ENCODE data around the gene PPP2R2B. TPM values are rescaled to one million over a fixed set of nuclear protein-coding genes. Genes with fewer than 3 reads are reported as not detected.

The PPP2R2B gene
- total RNA-seq, 2 donors from 2014 or later: 0.70 to 2.0 TPM

- no peak overlapping the region for H3K4me3 Mint-ChIP-seq
- H3K4me1 Mint-ChIP-seq (ENCODE audit: low read depth): no peaks in the 10 kb centered on the region
- no peak for DNase-seq
- peaks cover 0 to 3% of the 10 kb centered on the region in 2 donors for H3K9me3 Mint-ChIP-seq
- no peak overlapping the region for H3K27ac Mint-ChIP-seq
- H3K27me3 Mint-ChIP-seq (ENCODE audit: low read depth): no peaks in the 10 kb centered on the region
- no peak for ATAC-seq (replicated peaks in 1 of 2)
- no peaks in the 10 kb centered on the region for H3K36me3 Mint-ChIP-seq (ENCODE audit: insufficient read depth in 2 of 2)
Observed at GRCh38 chr5:146707316-146707715, 171.2 kb downstream of the PPP2R2B start.

GRCh38 chr5:146706321-146706972 lies 172.1 kb downstream of the PPP2R2B start:
- DNase-seq: peak in 1 of 2 donors; percentile 1
- ATAC-seq (replicated peaks in 1 of 2): no peak
- no peak overlapping the region for H3K4me3 Mint-ChIP-seq
- no peak overlapping the region for H3K27ac Mint-ChIP-seq
- no peaks in the 10 kb centered on the region for H3K36me3 Mint-ChIP-seq (ENCODE audit: insufficient read depth in 2 of 2)
- no peaks in the 10 kb centered on the region for H3K4me1 Mint-ChIP-seq (ENCODE audit: low read depth)
- peaks cover 0 to 3% of the 10 kb centered on the region in 2 donors for H3K9me3 Mint-ChIP-seq
- H3K27me3 Mint-ChIP-seq (ENCODE audit: low read depth): no peaks in the 10 kb centered on the region

GRCh38 chr5:146704949-146705665 lies 173.4 kb downstream of the PPP2R2B start:
- no peaks in the 10 kb centered on the region for H3K4me1 Mint-ChIP-seq (ENCODE audit: low read depth)

GRCh38 chr5:146703899-146704298 lies 174.7 kb downstream of the PPP2R2B start:
- no peak overlapping the region for H3K4me3 Mint-ChIP-seq
- no peaks in the 10 kb centered on the region for H3K4me1 Mint-ChIP-seq (ENCODE audit: low read depth)
- DNase-seq: no peak
- H3K36me3 Mint-ChIP-seq (ENCODE audit: insufficient read depth in 2 of 2): no peaks in the 10 kb centered on the region
- no peak for ATAC-seq (replicated peaks in 1 of 2)
- no peak overlapping the region for H3K27ac Mint-ChIP-seq
- no peaks in the 10 kb centered on the region for H3K27me3 Mint-ChIP-seq (ENCODE audit: low read depth)
- H3K9me3 Mint-ChIP-seq: peaks cover 0 to 3% of the 10 kb centered on the region in 2 donors

More at GRCh38 chr5:146704949-146705665, 173.4 kb downstream of the PPP2R2B start:
- ATAC-seq (replicated peaks in 1 of 2): no peak
- Mint-ChIP-seq H3K4me3 (no peak overlapping the region), H3K36me3 (ENCODE audit: insufficient read depth in 2 of 2) (no peaks in the 10 kb centered on the region), H3K9me3 (peaks cover 0 to 3% of the 10 kb centered on the region in 2 donors), H3K27ac (no peak overlapping the region), H3K27me3 (ENCODE audit: low read depth) (no peaks in the 10 kb centered on the region)
- no peak for DNase-seq

- Mint-ChIP-seq H3K9me3 (peaks cover 0 to 3% of the 10 kb centered on the region in 2 donors), H3K4me1 (ENCODE audit: low read depth) (no peaks in the 10 kb centered on the region), H3K36me3 (ENCODE audit: insufficient read depth in 2 of 2) (no peaks in the 10 kb centered on the region), H3K27ac (no peak overlapping the region), H3K27me3 (ENCODE audit: low read depth) (no peaks in the 10 kb centered on the region), H3K4me3 (no peak overlapping the region)
- DNase-seq: no peak
- ATAC-seq (replicated peaks in 1 of 2): no peak
Observed at GRCh38 chr5:146703499-146703898, 175.1 kb downstream of the PPP2R2B start.

GRCh38 chr5:146699664-146700418 lies 178.7 kb downstream of the PPP2R2B start:
- DNase-seq: no peak
- no peaks in the 10 kb centered on the region for H3K9me3 Mint-ChIP-seq
- ATAC-seq (replicated peaks in 1 of 2): no peak
- H3K27ac Mint-ChIP-seq: no peak overlapping the region
- no peaks in the 10 kb centered on the region for H3K4me1 Mint-ChIP-seq (ENCODE audit: low read depth)
- no peak overlapping the region for H3K4me3 Mint-ChIP-seq
- H3K27me3 Mint-ChIP-seq (ENCODE audit: low read depth): no peaks in the 10 kb centered on the region
- no peaks in the 10 kb centered on the region for H3K36me3 Mint-ChIP-seq (ENCODE audit: insufficient read depth in 2 of 2)

- no peak for DNase-seq
- Mint-ChIP-seq H3K36me3 (ENCODE audit: insufficient read depth in 2 of 2) (no peaks in the 10 kb centered on the region), H3K4me3 (no peak overlapping the region), H3K4me1 (ENCODE audit: low read depth) (no peaks in the 10 kb centered on the region), H3K9me3 (no peaks in the 10 kb centered on the region), H3K27me3 (ENCODE audit: low read depth) (no peaks in the 10 kb centered on the region), H3K27ac (no peak overlapping the region)
- ATAC-seq (replicated peaks in 1 of 2): no peak
Observed at GRCh38 chr5:146699138-146699537, 179.4 kb downstream of the PPP2R2B start.

GRCh38 chr5:146698651-146699050 lies 179.9 kb downstream of the PPP2R2B start:
- no peaks in the 10 kb centered on the region for H3K36me3 Mint-ChIP-seq (ENCODE audit: insufficient read depth in 2 of 2)
- ATAC-seq (replicated peaks in 1 of 2) (no peak), DNase-seq (no peak)
- H3K4me1 Mint-ChIP-seq (ENCODE audit: low read depth): no peaks in the 10 kb centered on the region
- H3K27me3 Mint-ChIP-seq (ENCODE audit: low read depth): no peaks in the 10 kb centered on the region
- H3K9me3 Mint-ChIP-seq: no peaks in the 10 kb centered on the region
- no peak overlapping the region for H3K27ac Mint-ChIP-seq
- H3K4me3 Mint-ChIP-seq: no peak overlapping the region

- ATAC-seq (replicated peaks in 1 of 2) (no peak), DNase-seq (no peak)
- Mint-ChIP-seq H3K9me3 (no peaks in the 10 kb centered on the region), H3K27ac (no peak overlapping the region), H3K36me3 (ENCODE audit: insufficient read depth in 2 of 2) (no peaks in the 10 kb centered on the region), H3K4me3 (no peak overlapping the region), H3K4me1 (ENCODE audit: low read depth) (no peaks in the 10 kb centered on the region), H3K27me3 (ENCODE audit: low read depth) (no peaks in the 10 kb centered on the region)
Observed at GRCh38 chr5:146697211-146697610, 181.3 kb downstream of the PPP2R2B start.

- DNase-seq (no peak), ATAC-seq (replicated peaks in 1 of 2) (no peak)
- H3K27me3 Mint-ChIP-seq (ENCODE audit: low read depth): no peaks in the 10 kb centered on the region
- no peak overlapping the region for H3K4me3 Mint-ChIP-seq
- H3K36me3 Mint-ChIP-seq (ENCODE audit: insufficient read depth in 2 of 2): no peaks in the 10 kb centered on the region
- H3K9me3 Mint-ChIP-seq: no peaks in the 10 kb centered on the region
- no peak overlapping the region for H3K27ac Mint-ChIP-seq
- no peaks in the 10 kb centered on the region for H3K4me1 Mint-ChIP-seq (ENCODE audit: low read depth)
Observed at GRCh38 chr5:146695646-146696045, 182.9 kb downstream of the PPP2R2B start.

GRCh38 chr5:146690880-146691355 lies 187.6 kb downstream of the PPP2R2B start:
- Mint-ChIP-seq H3K9me3 (no peaks in the 10 kb centered on the region), H3K27ac (no peak overlapping the region), H3K27me3 (ENCODE audit: low read depth) (no peaks in the 10 kb centered on the region), H3K36me3 (ENCODE audit: insufficient read depth in 2 of 2) (no peaks in the 10 kb centered on the region), H3K4me3 (no peak overlapping the region), H3K4me1 (ENCODE audit: low read depth) (no peaks in the 10 kb centered on the region)
- no peak for DNase-seq
- no peak for ATAC-seq (replicated peaks in 1 of 2)

- H3K27me3 Mint-ChIP-seq (ENCODE audit: low read depth): no peaks in the 10 kb centered on the region
- no peak overlapping the region for H3K27ac Mint-ChIP-seq
- H3K4me3 Mint-ChIP-seq: no peak overlapping the region
- no peaks in the 10 kb centered on the region for H3K4me1 Mint-ChIP-seq (ENCODE audit: low read depth)
- H3K9me3 Mint-ChIP-seq: no peaks in the 10 kb centered on the region
- no peak for ATAC-seq (replicated peaks in 1 of 2)
- no peak for DNase-seq
- no peaks in the 10 kb centered on the region for H3K36me3 Mint-ChIP-seq (ENCODE audit: insufficient read depth in 2 of 2)
Observed at GRCh38 chr5:146687630-146688029, 190.9 kb downstream of the PPP2R2B start.

GRCh38 chr5:146683861-146684260 lies 194.7 kb downstream of the PPP2R2B start:
- Mint-ChIP-seq H3K27me3 (ENCODE audit: low read depth) (no peaks in the 10 kb centered on the region), H3K36me3 (ENCODE audit: insufficient read depth in 2 of 2) (no peaks in the 10 kb centered on the region)

More at GRCh38 chr5:146683861-146684260, 194.7 kb downstream of the PPP2R2B start:
- ATAC-seq (replicated peaks in 1 of 2) (no peak), DNase-seq (no peak)
- no peaks in the 10 kb centered on the region for H3K9me3 Mint-ChIP-seq
- no peak overlapping the region for H3K27ac Mint-ChIP-seq
- no peaks in the 10 kb centered on the region for H3K4me1 Mint-ChIP-seq (ENCODE audit: low read depth)
- H3K4me3 Mint-ChIP-seq: no peak overlapping the region
